ENCODE results near the gene RUBCN.

GRCh38 chr3:197713477-197713822 is 23.3 kb downstream of the RUBCN start:
- TF ChIP-seq TAF1 (IDR thresholded peaks at IDR 0.05; ENCODE audit: low read depth) = no peak
- no peak for TF ChIP-seq EGR1 (IDR thresholded peaks at IDR 0.05)
- no peak for TF ChIP-seq FOXM1 (IDR thresholded peaks at IDR 0.05; ENCODE audit: borderline replicate concordance, low read depth)
- TF ChIP-seq TCF12 (IDR thresholded peaks at IDR 0.05; ENCODE audit: low read depth) = no peak
- TF ChIP-seq, protein P1, sequence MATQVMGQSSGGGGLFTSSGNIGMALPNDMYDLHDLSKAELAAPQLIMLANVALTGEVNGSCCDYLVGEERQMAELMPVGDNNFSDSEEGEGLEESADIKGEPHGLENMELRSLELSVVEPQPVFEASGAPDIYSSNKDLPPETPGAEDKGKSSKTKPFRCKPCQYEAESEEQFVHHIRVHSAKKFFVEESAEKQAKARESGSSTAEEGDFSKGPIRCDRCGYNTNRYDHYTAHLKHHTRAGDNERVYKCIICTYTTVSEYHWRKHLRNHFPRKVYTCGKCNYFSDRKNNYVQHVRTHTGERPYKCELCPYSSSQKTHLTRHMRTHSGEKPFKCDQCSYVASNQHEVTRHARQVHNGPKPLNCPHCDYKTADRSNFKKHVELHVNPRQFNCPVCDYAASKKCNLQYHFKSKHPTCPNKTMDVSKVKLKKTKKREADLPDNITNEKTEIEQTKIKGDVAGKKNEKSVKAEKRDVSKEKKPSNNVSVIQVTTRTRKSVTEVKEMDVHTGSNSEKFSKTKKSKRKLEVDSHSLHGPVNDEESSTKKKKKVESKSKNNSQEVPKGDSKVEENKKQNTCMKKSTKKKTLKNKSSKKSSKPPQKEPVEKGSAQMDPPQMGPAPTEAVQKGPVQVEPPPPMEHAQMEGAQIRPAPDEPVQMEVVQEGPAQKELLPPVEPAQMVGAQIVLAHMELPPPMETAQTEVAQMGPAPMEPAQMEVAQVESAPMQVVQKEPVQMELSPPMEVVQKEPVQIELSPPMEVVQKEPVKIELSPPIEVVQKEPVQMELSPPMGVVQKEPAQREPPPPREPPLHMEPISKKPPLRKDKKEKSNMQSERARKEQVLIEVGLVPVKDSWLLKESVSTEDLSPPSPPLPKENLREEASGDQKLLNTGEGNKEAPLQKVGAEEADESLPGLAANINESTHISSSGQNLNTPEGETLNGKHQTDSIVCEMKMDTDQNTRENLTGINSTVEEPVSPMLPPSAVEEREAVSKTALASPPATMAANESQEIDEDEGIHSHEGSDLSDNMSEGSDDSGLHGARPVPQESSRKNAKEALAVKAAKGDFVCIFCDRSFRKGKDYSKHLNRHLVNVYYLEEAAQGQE (IDR thresholded peaks at IDR 0.05; ENCODE audit: low read depth) = no peak
- TF ChIP-seq EP300 (IDR thresholded peaks at IDR 0.05; ENCODE audit: borderline replicate concordance) = no peak
- TF ChIP-seq CEBPB (IDR thresholded peaks at IDR 0.05) = no peak
- no peak for TF ChIP-seq RAD21 (IDR thresholded peaks at IDR 0.05; ENCODE audit: low read depth)
- TF ChIP-seq, protein P2, sequence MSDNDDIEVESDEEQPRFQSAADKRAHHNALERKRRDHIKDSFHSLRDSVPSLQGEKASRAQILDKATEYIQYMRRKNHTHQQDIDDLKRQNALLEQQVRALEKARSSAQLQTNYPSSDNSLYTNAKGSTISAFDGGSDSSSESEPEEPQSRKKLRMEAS (IDR thresholded peaks at IDR 0.05) = no peak
- TF ChIP-seq CREB1 (IDR thresholded peaks at IDR 0.05; ENCODE audit: low read depth) = no peak

Measured in Ishikawa (cell line).